ENCODE results near the gene RELL2. TPM values are rescaled to one million over a fixed set of nuclear protein-coding genes. Genes with fewer than 3 reads are reported as not detected.

RELL2 gene, protein sequence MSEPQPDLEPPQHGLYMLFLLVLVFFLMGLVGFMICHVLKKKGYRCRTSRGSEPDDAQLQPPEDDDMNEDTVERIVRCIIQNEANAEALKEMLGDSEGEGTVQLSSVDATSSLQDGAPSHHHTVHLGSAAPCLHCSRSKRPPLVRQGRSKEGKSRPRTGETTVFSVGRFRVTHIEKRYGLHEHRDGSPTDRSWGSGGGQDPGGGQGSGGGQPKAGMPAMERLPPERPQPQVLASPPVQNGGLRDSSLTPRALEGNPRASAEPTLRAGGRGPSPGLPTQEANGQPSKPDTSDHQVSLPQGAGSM
- 5.5 TPM for total RNA-seq
- long read RNA-seq, transcript RELL2-201 (7 exons, 2,520 nt) = major isoform, 5 of 19 reads
- long read RNA-seq, transcript RELL2-202 (8 exons, 2,154 nt) = major isoform, 5 of 19 reads
- long read RNA-seq, partial matches to known transcripts = 2 of 19 reads
- long read RNA-seq, other reads (novel, unspliced or antisense) = 5 of 19 reads

DNA sequence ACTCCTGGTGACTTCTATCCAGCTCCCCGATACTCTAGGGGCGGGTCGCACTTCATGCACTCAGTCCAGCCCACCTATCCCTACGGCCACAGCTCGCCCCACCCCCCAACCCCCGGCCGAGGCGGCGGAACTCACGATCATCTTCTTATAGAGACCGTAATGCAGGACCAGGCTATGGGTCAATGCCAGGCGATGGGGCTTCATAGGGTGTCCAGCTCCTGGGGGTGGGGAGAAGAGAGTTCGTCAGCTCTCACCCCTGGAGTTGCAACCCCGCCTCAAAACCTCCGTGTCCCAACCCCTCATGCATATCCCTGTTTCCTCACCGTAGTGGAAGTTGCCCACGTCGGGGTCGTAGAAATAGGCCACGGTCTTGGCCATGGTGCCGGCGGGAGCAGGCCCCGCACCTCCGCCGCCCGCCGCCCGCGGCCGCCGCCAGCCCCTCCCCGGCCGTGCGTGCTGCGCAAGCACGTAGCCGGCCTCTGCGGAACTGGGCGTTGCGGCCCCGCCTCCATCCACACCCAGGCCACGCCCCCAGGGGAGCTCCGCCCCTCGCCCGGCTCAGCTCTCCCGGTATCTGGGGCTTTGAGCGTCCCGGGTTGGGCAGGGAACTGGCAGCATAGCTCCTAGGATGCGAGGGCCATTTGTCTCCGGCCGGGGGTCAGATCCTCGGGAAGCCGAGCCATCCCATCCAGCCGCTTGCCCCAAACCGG lies at the start of gene RELL2, which contains the start of gene HDAC3:
Gene RELL2, plus strand, starts transcription at position 585 of the 710 bp plus-strand sequence. CDS start 1,229 bp downstream, outside the sequence.
Gene HDAC3, minus strand, starts transcription at position 437 of the 710 bp plus-strand sequence. Its CDS starts 59 bp downstream, at position 378.
- TF ChIP-seq, protein P1, sequence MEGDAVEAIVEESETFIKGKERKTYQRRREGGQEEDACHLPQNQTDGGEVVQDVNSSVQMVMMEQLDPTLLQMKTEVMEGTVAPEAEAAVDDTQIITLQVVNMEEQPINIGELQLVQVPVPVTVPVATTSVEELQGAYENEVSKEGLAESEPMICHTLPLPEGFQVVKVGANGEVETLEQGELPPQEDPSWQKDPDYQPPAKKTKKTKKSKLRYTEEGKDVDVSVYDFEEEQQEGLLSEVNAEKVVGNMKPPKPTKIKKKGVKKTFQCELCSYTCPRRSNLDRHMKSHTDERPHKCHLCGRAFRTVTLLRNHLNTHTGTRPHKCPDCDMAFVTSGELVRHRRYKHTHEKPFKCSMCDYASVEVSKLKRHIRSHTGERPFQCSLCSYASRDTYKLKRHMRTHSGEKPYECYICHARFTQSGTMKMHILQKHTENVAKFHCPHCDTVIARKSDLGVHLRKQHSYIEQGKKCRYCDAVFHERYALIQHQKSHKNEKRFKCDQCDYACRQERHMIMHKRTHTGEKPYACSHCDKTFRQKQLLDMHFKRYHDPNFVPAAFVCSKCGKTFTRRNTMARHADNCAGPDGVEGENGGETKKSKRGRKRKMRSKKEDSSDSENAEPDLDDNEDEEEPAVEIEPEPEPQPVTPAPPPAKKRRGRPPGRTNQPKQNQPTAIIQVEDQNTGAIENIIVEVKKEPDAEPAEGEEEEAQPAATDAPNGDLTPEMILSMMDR (IDR thresholded peaks at IDR 0.05) = no peak
- ATAC-seq (peak; percentile 98 to 99), DNase-seq (peak; percentile 95)
- no peaks in the 10 kb centered on the region for H3K9me3 ChIP-seq
- H3K27ac ChIP-seq = peak within 1 kb of the TSS; percentile 79
- no peaks in the 10 kb centered on the region for H3K27me3 ChIP-seq (ENCODE audit: low read depth)
- intact Hi-C loops (cut with DNase I) = no loop called here
- H3K4me1 ChIP-seq = peaks cover 37% of the 10 kb centered on the region
- H3K36me3 ChIP-seq = peaks cover 12% of the 10 kb centered on the region
- peak within 1 kb of the TSS; percentile 92 for H3K4me3 ChIP-seq

DNA sequence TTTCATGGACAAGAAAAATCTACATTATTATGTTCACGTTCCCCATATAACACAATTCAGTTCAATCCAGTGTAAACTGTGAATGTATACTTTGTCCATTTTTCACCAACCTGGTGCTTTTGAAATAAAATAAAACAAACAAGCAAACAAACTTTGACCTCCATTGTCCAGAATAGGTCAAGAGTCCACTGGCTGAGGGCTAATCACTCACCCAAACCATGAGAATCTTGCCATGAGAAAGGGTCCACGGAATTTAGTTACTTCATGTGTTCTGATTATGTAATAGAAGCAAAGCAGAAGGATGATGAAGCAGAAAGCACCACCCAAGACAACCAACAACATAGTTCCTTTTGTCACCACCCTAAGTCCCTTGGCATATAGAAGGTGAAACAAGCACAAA lies 46.7 kb upstream of the RELL2 start:
- TF ChIP-seq, protein P1 (IDR thresholded peaks at IDR 0.05) = no peak
- H3K27ac ChIP-seq = no peak overlapping the region
- ATAC-seq = peak; percentile 28 to 47
- no peaks in the 10 kb centered on the region for H3K27me3 ChIP-seq (ENCODE audit: low read depth)
- H3K9me3 ChIP-seq = no peaks in the 10 kb centered on the region
- no peak overlapping the region for H3K4me3 ChIP-seq
- H3K36me3 ChIP-seq = peaks cover 36% of the 10 kb centered on the region
- DNase-seq = no peak
- peaks cover 12% of the 10 kb centered on the region for H3K4me1 ChIP-seq
- intact Hi-C loops (cut with DNase I) = no loop called here

DNA sequence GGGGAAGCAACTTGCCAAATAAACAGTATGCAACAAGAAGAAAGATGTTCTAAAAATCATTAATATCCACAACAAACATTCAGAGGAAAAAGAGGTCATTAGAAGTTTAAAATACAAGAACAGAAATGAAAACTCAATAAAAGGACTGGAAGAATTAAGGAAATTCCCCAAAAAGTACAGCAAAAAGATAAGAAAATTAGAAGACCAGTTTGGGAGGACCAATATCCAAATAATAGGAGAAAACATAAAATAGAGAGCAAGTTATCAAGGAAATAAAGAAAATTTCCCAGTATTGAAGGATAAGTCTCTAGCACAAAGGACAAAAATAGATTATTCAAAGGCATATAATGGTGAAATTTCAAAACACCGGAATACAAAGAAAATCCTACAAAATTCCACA lies 39.9 kb upstream of the RELL2 start:
- Histone ChIP-seq H3K27me3 (ENCODE audit: low read depth) (no peaks in the 10 kb centered on the region), H3K27ac (no peak overlapping the region), H3K9me3 (no peaks in the 10 kb centered on the region), H3K36me3 (peaks cover 17% of the 10 kb centered on the region), H3K4me1 (peaks cover 56% of the 10 kb centered on the region), H3K4me3 (no peak overlapping the region)
- TF ChIP-seq, protein P1 (IDR thresholded peaks at IDR 0.05) = no peak
- no peak for ATAC-seq
- no peak for DNase-seq
- intact Hi-C loops (cut with DNase I) = no loop called here

DNA sequence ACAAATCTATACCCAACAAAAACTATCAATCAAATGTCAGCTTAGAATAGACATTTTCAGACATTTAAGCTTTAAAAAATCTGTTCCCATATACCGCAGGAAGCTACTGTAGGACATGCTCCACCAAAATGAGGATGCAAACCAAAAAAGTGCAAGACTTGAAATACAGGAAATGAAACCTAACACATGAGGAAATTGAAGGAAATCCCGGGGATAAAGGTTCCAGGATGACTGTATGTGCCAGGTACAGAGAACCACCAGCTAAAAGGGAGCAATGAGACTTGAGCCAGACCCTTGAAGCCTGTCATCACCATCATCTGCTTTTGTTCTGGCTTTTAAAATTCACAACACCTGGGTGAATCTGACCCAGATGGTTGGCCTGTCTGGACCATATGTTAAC lies 39.4 kb upstream of the RELL2 start:
- ATAC-seq (peak in 1 of 2 donors; percentile 23), DNase-seq (no peak)
- Histone ChIP-seq H3K9me3 (no peaks in the 10 kb centered on the region), H3K4me3 (no peak overlapping the region), H3K27ac (no peak overlapping the region), H3K27me3 (ENCODE audit: low read depth) (no peaks in the 10 kb centered on the region), H3K36me3 (peaks cover 17% of the 10 kb centered on the region), H3K4me1 (peaks cover 59% of the 10 kb centered on the region)
- TF ChIP-seq, protein P1 (IDR thresholded peaks at IDR 0.05) = no peak
- intact Hi-C loops (cut with DNase I) = no loop called here

DNA sequence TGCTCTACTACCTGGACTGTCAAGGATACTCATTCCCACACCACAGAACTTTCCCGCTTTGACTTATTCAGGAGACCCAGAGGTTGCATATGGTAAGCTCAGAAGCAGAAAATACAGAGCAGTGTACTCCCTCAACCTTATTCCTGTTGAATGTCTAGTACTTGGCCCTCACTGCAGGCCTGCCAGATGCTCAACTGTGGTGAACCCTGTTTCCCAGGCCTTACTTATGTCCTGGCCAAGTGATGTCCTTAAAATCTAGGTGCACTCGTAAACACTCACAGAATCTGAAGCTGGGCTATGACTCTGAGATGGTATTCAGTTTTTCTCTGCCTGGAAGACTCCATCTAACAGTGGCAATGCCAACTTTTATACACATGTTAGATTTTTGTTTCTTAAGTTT lies 39.0 kb upstream of the RELL2 start:
- Histone ChIP-seq H3K27me3 (ENCODE audit: low read depth) (no peaks in the 10 kb centered on the region), H3K36me3 (peaks cover 17% of the 10 kb centered on the region), H3K9me3 (no peaks in the 10 kb centered on the region), H3K4me1 (peaks cover 59% of the 10 kb centered on the region), H3K27ac (no peak overlapping the region), H3K4me3 (no peak overlapping the region)
- DNase-seq = no peak
- no peak for ATAC-seq
- intact Hi-C loops (cut with DNase I) = no loop called here
- TF ChIP-seq, protein P1 (IDR thresholded peaks at IDR 0.05) = no peak

Data from lower lobe of right lung (tissue), 2 donors.